ENCODE results near the gene LIN52.

- TF ChIP-seq CTCF (IDR thresholded peaks at IDR 0.05) (no peak), EZH2 (IDR thresholded peaks at IDR 0.05) (no peak), EZH2phosphoT487 (IDR thresholded peaks at IDR 0.05) (no peak)
These were observed 42.9 kb downstream of the LIN52 start for GRCh38 chr14:74127634-74128033.

Data from neural progenitor cell (in vitro differentiated cells).